ENCODE measurements around the gene RBM11.

GRCh38 chr21:14229399-14229798 lies 13.4 kb downstream of the RBM11 start:
- TF ChIP-seq POLR2A (IDR thresholded peaks at IDR 0.05) (no peak), CTCF (IDR thresholded peaks at IDR 0.05) (no peak)

Measured in sigmoid colon (tissue), 3 donors.